PC-9 (cell line): ENCODE measurements around the gene TAF4B. TPM values are rescaled to one million over a fixed set of nuclear protein-coding genes. Genes with fewer than 3 reads are reported as not detected.
A peak's percentile ranks its signal among the peaks of the same experiment; 100 is the strongest.

ENCODE experiments used
- BruUV-seq: library from RNA; stranded (reverse); fragments of 400-500 nt; replicated peaks from 2 replicates; lab custom pipeline; 2021; lab: Mats Ljungman, UMichigan
- CTCF ChIA-PET: fragments of 300-600 bp; sonication (Branson Sonifier 250); formaldehyde crosslinking; loops from one replicate; lab custom pipeline; 2022; ENCODE audit warnings: antibody characterized with exemption; lab: Charles Lee
- POLR2A ChIA-PET: fragments of 300-600 bp; sonication (Branson Sonifier 250); formaldehyde crosslinking; loops from one replicate; lab custom pipeline; 2022; ENCODE audit warnings: antibody characterized with exemption; ENCODE audit not compliant: unreplicated experiment; lab: Charles Lee
- DNase-seq, 2 experiments: peaks; one replicate each; pipeline versions ENCODE4 v3.0.0 to v3.0.0-alpha.2; 2015 to 2022; ENCODE audit warnings: mixed read lengths in 1 of 2
- H2AFZ ChIP-seq: fragments of 200-600 bp; sonication (generic); 2 replicates; pipeline ENCODE4 v1.8.1; 2017; ENCODE audit warnings: antibody characterized with exemption
- H3F3A ChIP-seq: fragments of 200-600 bp; sonication (generic); 2 replicates; pipeline ENCODE4 v1.8.1; 2017; ENCODE audit warnings: antibody characterized with exemption, mild to moderate bottlenecking, low read depth; ENCODE audit not compliant: insufficient read depth
- H3K27ac ChIP-seq: fragments of 200-600 bp; sonication (generic); 2 replicates; pipeline ENCODE4 v1.6.1; 2016; ENCODE audit warnings: mixed run types
- H3K27me3 ChIP-seq: fragments of 200-600 bp; sonication (generic); 2 replicates; pipeline ENCODE4 v1.6.1; 2016; ENCODE audit warnings: low read depth, mixed run types; ENCODE audit not compliant: insufficient read depth
- H3K36me3 ChIP-seq: fragments of 200-600 bp; sonication (generic); 2 replicates; pipeline ENCODE4 v1.6.1; 2016; ENCODE audit warnings: low read depth, mixed run types
- H3K4me1 ChIP-seq: fragments of 200-600 bp; sonication (generic); replicated peaks from 2 replicates; pipeline ENCODE4 v1.6.1; 2016; ENCODE audit warnings: mixed run types; ENCODE audit not compliant: insufficient read depth
- H3K4me2 ChIP-seq: fragments of 200-600 bp; sonication (generic); 2 replicates; pipeline ENCODE4 v1.6.1; 2017; ENCODE audit warnings: mixed run types
- H3K4me3 ChIP-seq: fragments of 200-600 bp; sonication (generic); 2 replicates; pipeline ENCODE4 v1.6.1; 2016; ENCODE audit warnings: mixed run types
- H3K79me2 ChIP-seq: fragments of 200-600 bp; sonication (generic); 2 replicates; pipeline ENCODE4 v1.6.1; 2017; ENCODE audit warnings: low read depth, mixed run types
- H3K9me2 ChIP-seq: fragments of 200-600 bp; sonication (generic); 2 replicates; pipeline ENCODE4 v1.8.1; 2017; ENCODE audit warnings: mild to moderate bottlenecking; ENCODE audit not compliant: insufficient read depth
- H3K9me3 ChIP-seq: fragments of 200-600 bp; sonication (generic); 2 replicates; pipeline ENCODE4 v1.8.1; 2016; ENCODE audit warnings: low read depth; ENCODE audit not compliant: insufficient read depth
- H4K20me1 ChIP-seq: fragments of 200-600 bp; sonication (generic); 2 replicates; pipeline ENCODE4 v1.8.1; 2017; ENCODE audit not compliant: insufficient read depth
- CTCF ChIP-seq: fragments of 200-600 bp; sonication (generic); conservative IDR thresholded peaks from 2 replicates; pipeline ENCODE4 v1.6.1; 2017; ENCODE audit warnings: mixed run types, antibody characterized with exemption, mild to moderate bottlenecking, moderate library complexity
- EZH2 ChIP-seq: fragments of 200-600 bp; sonication (generic); IDR thresholded peaks from 2 replicates; pipeline ENCODE4 v1.8.0; 2017; ENCODE audit warnings: antibody characterized with exemption, low read depth
- intact Hi-C: fragments of 100-400 bp; cut with micrococcal nuclease; formaldehyde crosslinking; loops from one replicate; pipeline ENCODE4 v1.10.0; 2022; ENCODE audit not compliant: unreplicated experiment
- total RNA-seq: library from RNA; stranded (reverse); gene quantifications from 2 replicates; pipeline ENCODE4 v1.2.3, GENCODE V29; 2021

Gene TAF4B
- total RNA-seq, 1 experiment from 2014 or later, result 2.8 TPM

GRCh38 chr18:26342646-26343045, 116.4 kb downstream of the TAF4B start:
- Histone ChIP-seq H3K4me1 (peaks cover 17% of the 10 kb centered on the region), H3K9me2 (no peaks in the 10 kb centered on the region), H2AFZ (no peak overlapping the region), H3K27ac (peak overlapping the region; percentile 33), H3F3A (no peaks in the 10 kb centered on the region), H3K27me3 (no peaks in the 10 kb centered on the region), H3K9me3 (peaks cover 5% of the 10 kb centered on the region; the same call in 1 of the 2 replicates), H3K4me2 (peak overlapping the region; percentile 50), H3K36me3 (no peaks in the 10 kb centered on the region), H3K79me2 (no peaks in the 10 kb centered on the region), H4K20me1 (no peaks in the 10 kb centered on the region), H3K4me3 (no peak overlapping the region)
- POLR2A ChIA-PET, result interaction anchor here (0.6 kb wide), 1 partner anchor 176 kb away, joined by 4 read pairs; no protein-coding TSS in a partner anchor
- no TSS peak for BruUV-seq
- CTCF ChIA-PET, result interaction anchor here (0.6 kb wide), 1 partner anchor 592 kb away, joined by 3 read pairs; no protein-coding TSS in a partner anchor
- intact Hi-C loops, result no loop called here
- TF ChIP-seq CTCF (no peak), EZH2 (no peak)
- peak; percentile 3 to 71 for DNase-seq

GRCh38 chr18:26350961-26351360, 124.7 kb downstream of the TAF4B start:
- H3K79me2 ChIP-seq, result no peaks in the 10 kb centered on the region
- no peak overlapping the region for H3K4me3 ChIP-seq
- CTCF ChIA-PET, result no interaction called here
- TF ChIP-seq EZH2, result no peak
- TF ChIP-seq CTCF, result no peak
- no peak overlapping the region for H3K4me2 ChIP-seq
- BruUV-seq, result no TSS peak
- H4K20me1 ChIP-seq, result no peaks in the 10 kb centered on the region
- no peak overlapping the region for H2AFZ ChIP-seq
- no peak overlapping the region for H3K27ac ChIP-seq
- no peaks in the 10 kb centered on the region for H3K27me3 ChIP-seq
- no peaks in the 10 kb centered on the region for H3K36me3 ChIP-seq
- POLR2A ChIA-PET, result no interaction called here
- peaks cover 5% of the 10 kb centered on the region; the same call in 1 of the 2 replicates for H3K9me3 ChIP-seq
- H3K4me1 ChIP-seq, result no peaks in the 10 kb centered on the region
- H3F3A ChIP-seq, result no peaks in the 10 kb centered on the region
- no peak for DNase-seq
- intact Hi-C loops, result no loop called here
- H3K9me2 ChIP-seq, result no peaks in the 10 kb centered on the region

GRCh38 chr18:26356045-26356785, 130.0 kb downstream of the TAF4B start:
- no peak overlapping the region for H3K27ac ChIP-seq
- no peak for TF ChIP-seq EZH2
- TF ChIP-seq CTCF, result no peak
- no peaks in the 10 kb centered on the region for H3K79me2 ChIP-seq
- H4K20me1 ChIP-seq, result no peaks in the 10 kb centered on the region
- H3K9me2 ChIP-seq, result no peaks in the 10 kb centered on the region
- no peak overlapping the region for H3K4me3 ChIP-seq
- POLR2A ChIA-PET, result no interaction called here
- no TSS peak for BruUV-seq
- intact Hi-C loops, result no loop called here
- no peak overlapping the region for H2AFZ ChIP-seq
- CTCF ChIA-PET, result no interaction called here
- H3F3A ChIP-seq, result no peaks in the 10 kb centered on the region
- H3K4me1 ChIP-seq, result no peaks in the 10 kb centered on the region
- no peak overlapping the region for H3K4me2 ChIP-seq
- no peak for DNase-seq
- no peaks in the 10 kb centered on the region for H3K36me3 ChIP-seq
- H3K9me3 ChIP-seq, result no peaks in the 10 kb centered on the region
- H3K27me3 ChIP-seq, result no peaks in the 10 kb centered on the region
